SK-N-SH treated with all-trans-retinoic acid at 6 μM for 48 hours (cell line): ENCODE measurements around the gene GXYLT1.

Experiments used
- ISL1 ChIP-seq: fragments of 250-450 bp; sonication (Bioruptor Pico); IDR thresholded peaks from 2 replicates; pipeline ENCODE4 v2.1.2; 2022; ENCODE audit warnings: mild to moderate bottlenecking, moderate library complexity
- RARB ChIP-seq: fragments of 250-450 bp; sonication (Bioruptor Pico); IDR thresholded peaks from 2 replicates; pipeline ENCODE4 v1.8.0; 2021; ENCODE audit warnings: mild to moderate bottlenecking, moderate library complexity
- TOX ChIP-seq: fragments of 250-450 bp; sonication (Bioruptor Pico); IDR thresholded peaks from 2 replicates; pipeline ENCODE4 v1.8.0; 2021; ENCODE audit warnings: mild to moderate bottlenecking, moderate library complexity, borderline replicate concordance
- ZFP3 ChIP-seq: fragments of 250-450 bp; sonication (Bioruptor Pico); IDR thresholded peaks from 2 replicates; pipeline ENCODE4 v1.5.0; 2020; ENCODE audit warnings: mild to moderate bottlenecking, moderate library complexity
- ZNF8 ChIP-seq: fragments of 450-650 bp; formaldehyde crosslinking; IDR thresholded peaks from 2 replicates; pipeline ENCODE4 v1.5.0; 2020; ENCODE audit warnings: mild to moderate bottlenecking, moderate library complexity
- TF ChIP-seq, protein P1 (sequence below): fragments of 250-450 bp; sonication (Bioruptor Pico); IDR thresholded peaks from 2 replicates; pipeline ENCODE4 v1.8.0; 2020; ENCODE audit warnings: mild to moderate bottlenecking, moderate library complexity, borderline replicate concordance

DNA sequence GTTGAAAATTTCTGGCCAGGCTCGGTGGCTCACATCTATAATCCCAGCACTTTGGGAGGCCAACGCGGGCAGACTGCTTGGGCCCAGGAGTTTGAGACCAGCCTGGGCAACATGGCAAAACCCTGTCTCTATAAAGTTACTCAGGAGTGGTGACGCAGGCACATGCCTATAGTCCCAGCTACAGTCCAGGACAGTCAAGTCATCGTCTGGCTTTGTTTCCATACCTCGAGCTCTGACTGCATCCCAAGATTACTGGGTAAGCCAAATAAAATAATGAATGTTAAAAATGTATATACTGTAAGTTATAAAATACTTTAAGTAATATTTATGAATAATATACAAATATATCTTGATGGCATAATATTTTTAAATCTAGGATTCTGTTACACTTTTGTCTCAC, 23.0 kb upstream of the GXYLT1 start:
- TF ChIP-seq TOX (CRISPR knock-in tag) (no peak), ZFP3 (CRISPR knock-in tag) (no peak), ZNF8 (no peak), ISL1 (CRISPR knock-in tag) (no peak), RARB (CRISPR knock-in tag) (no peak)
- TF ChIP-seq, protein P1, sequence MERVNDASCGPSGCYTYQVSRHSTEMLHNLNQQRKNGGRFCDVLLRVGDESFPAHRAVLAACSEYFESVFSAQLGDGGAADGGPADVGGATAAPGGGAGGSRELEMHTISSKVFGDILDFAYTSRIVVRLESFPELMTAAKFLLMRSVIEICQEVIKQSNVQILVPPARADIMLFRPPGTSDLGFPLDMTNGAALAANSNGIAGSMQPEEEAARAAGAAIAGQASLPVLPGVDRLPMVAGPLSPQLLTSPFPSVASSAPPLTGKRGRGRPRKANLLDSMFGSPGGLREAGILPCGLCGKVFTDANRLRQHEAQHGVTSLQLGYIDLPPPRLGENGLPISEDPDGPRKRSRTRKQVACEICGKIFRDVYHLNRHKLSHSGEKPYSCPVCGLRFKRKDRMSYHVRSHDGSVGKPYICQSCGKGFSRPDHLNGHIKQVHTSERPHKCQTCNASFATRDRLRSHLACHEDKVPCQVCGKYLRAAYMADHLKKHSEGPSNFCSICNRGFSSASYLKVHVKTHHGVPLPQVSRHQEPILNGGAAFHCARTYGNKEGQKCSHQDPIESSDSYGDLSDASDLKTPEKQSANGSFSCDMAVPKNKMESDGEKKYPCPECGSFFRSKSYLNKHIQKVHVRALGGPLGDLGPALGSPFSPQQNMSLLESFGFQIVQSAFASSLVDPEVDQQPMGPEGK (CRISPR knock-in tag) = no peak
